SU-DHL-6 (cell line): ENCODE measurements around the gene HNRNPA1.
"Not testable (repeated sequence)": the region's sequence is repeated elsewhere in the genome, so short reads cannot be mapped to it uniquely, and the experiment has no call there.

Experiments used
- H2AFZ ChIP-seq: fragments of 200-600 bp; sonication (generic); 2 replicates; pipeline ENCODE4 v1.6.1; 2014; ENCODE audit warnings: low read depth, mild to moderate bottlenecking, moderate library complexity, mixed read lengths, antibody characterized with exemption, low read length; ENCODE audit not compliant: severe bottlenecking
- H3F3A ChIP-seq: fragments of 200-600 bp; shearing (Covaris generic); 2 replicates; pipeline ENCODE4 v1.6.0; 2016; ENCODE audit warnings: antibody characterized with exemption, mild to moderate bottlenecking; ENCODE audit not compliant: insufficient read depth
- H3K27ac ChIP-seq: fragments of 200-600 bp; sonication (generic); 2 replicates; pipeline ENCODE4 v1.5.1; 2016; ENCODE audit warnings: low read depth, mild to moderate bottlenecking, low read length, moderate library complexity, mixed read lengths
- H3K27me3 ChIP-seq: fragments of 200-600 bp; sonication (generic), shearing (Covaris generic); 2 replicates; pipeline ENCODE4 v1.6.0; 2014; ENCODE audit warnings: mild to moderate bottlenecking, low read length
- H3K36me3 ChIP-seq: fragments of 200-600 bp; sonication (generic); 2 replicates; pipeline ENCODE4 v1.6.1; 2014; ENCODE audit warnings: mild to moderate bottlenecking, low read length, mixed read lengths
- H3K4me2 ChIP-seq: fragments of 300-600, 200-600 bp; shearing (Covaris generic), sonication (generic); 2 replicates; pipeline ENCODE4 v1.6.0; 2014; ENCODE audit warnings: low read length, low read depth, mild to moderate bottlenecking; ENCODE audit not compliant: poor library complexity, severe bottlenecking
- H3K4me3 ChIP-seq: fragments of 200-600 bp; sonication (generic); 2 replicates; pipeline ENCODE4 v1.5.1; 2014; ENCODE audit warnings: antibody characterized with exemption, low read length, mild to moderate bottlenecking, mixed read lengths; ENCODE audit not compliant: insufficient read depth, poor library complexity, severe bottlenecking
- H3K79me2 ChIP-seq: fragments of 200-600 bp; sonication (generic); 2 replicates; pipeline ENCODE4 v1.6.1; 2014; ENCODE audit warnings: mild to moderate bottlenecking, low read length, moderate library complexity; ENCODE audit not compliant: insufficient read depth
- H3K9ac ChIP-seq: fragments of 200-600 bp; sonication (generic); 2 replicates; pipeline ENCODE4 v1.7.0; 2014; ENCODE audit warnings: mild to moderate bottlenecking, low read length
- H3K9me2 ChIP-seq: fragments of 200-600 bp; sonication (generic); replicated peaks from 2 replicates; pipeline ENCODE4 v1.6.1; 2014; ENCODE audit warnings: low read length; ENCODE audit not compliant: insufficient read depth
- H3K9me3 ChIP-seq: fragments of 200-600 bp; sonication (generic); 2 replicates; pipeline ENCODE4 v1.6.1; 2014; ENCODE audit warnings: low read length, mixed read lengths; ENCODE audit not compliant: insufficient read depth
- H4K20me1 ChIP-seq: fragments of 200-600 bp; sonication (generic); 2 replicates; pipeline ENCODE4 v1.6.1; 2014; ENCODE audit warnings: low read depth, mild to moderate bottlenecking, antibody characterized with exemption, low read length, moderate library complexity, mixed read lengths
- CTCF ChIP-seq: fragments of 200-600 bp; sonication (generic); IDR thresholded peaks from one replicate; pipeline ENCODE4 v1.5.1; 2017; ENCODE audit warnings: antibody characterized with exemption, mild to moderate bottlenecking, low read length, moderate library complexity; ENCODE audit not compliant: insufficient read depth, poor library complexity, severe bottlenecking
- EZH2phosphoT487 ChIP-seq: fragments of 200-600 bp; sonication (generic), shearing (Covaris generic); conservative IDR thresholded peaks from 2 replicates; pipeline ENCODE4 v1.6.1; 2018; ENCODE audit warnings: mild to moderate bottlenecking, antibody characterized with exemption, low read length, moderate library complexity, mixed read lengths

Gene HNRNPA1

DNA sequence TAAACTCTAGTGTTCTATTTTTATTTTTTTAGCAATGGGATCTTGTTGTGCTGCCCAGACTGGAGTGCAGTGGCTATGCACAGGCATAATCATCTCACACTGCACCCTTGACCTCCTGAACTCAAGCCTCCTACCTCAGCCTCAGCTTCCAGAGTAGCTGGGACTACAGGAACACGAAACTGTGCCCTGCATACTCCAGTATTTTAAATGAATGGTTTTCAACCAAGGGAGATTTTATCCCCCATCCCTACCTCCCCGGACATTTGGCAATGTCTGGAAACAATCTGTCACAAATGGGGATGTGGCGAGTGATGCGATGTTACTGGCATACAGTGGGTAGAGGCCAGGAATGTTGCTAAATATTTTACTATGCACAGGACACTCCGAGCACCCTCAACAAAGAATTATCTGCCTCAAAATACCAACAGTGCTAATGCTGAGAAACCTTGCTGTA is 2.7 kb upstream of the HNRNPA1 start:
- H3F3A ChIP-seq: peaks cover 57% of the 10 kb centered on the region
- no peak for TF ChIP-seq EZH2phosphoT487
- no peak for TF ChIP-seq CTCF
- peaks cover 89% of the 10 kb centered on the region for H3K79me2 ChIP-seq
- peak overlapping the region; percentile 88 for H3K4me3 ChIP-seq
- H3K27me3 ChIP-seq: no peaks in the 10 kb centered on the region
- peak overlapping the region; percentile 91; the same call in 1 of the 2 replicates for H3K27ac ChIP-seq
- H3K36me3 ChIP-seq: peaks cover 54% of the 10 kb centered on the region
- H3K9ac ChIP-seq: peak overlapping the region; percentile 96
- H3K9me3 ChIP-seq: no peaks in the 10 kb centered on the region
- H2AFZ ChIP-seq: no peak overlapping the region
- H3K9me2 ChIP-seq: no peaks in the 10 kb centered on the region
- peaks cover 10% of the 10 kb centered on the region; the same call in 1 of the 2 replicates for H4K20me1 ChIP-seq
- H3K4me2 ChIP-seq: peak overlapping the region; percentile 99

DNA sequence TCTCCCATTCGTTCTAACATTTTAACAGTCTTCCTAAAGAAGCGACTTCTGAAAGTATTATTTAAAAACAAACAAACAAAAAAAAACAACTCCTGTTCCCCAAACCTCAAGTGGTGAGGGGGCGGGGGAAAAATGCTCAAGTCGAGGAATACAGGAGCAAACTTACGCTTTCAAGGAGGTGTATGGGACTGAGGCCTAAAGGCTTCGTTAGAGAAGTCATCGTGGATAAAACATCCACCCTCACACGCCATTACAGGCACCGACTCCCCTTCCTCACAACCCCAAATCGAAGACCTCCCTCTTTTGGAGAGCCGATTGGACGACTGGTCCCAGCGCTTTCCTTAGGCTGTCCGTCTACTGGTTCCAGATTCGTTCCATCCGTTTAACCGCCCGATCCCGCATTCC is 1.3 kb upstream of the HNRNPA1 start:
- H3K27ac ChIP-seq: peak overlapping the region; percentile 91
- peak overlapping the region; percentile 99 for H3K4me2 ChIP-seq
- peak overlapping the region; percentile 88 for H3K4me3 ChIP-seq
- no peaks in the 10 kb centered on the region for H3K27me3 ChIP-seq
- H3K9me2 ChIP-seq: no peaks in the 10 kb centered on the region
- H2AFZ ChIP-seq: no peak overlapping the region
- H3K9me3 ChIP-seq: no peaks in the 10 kb centered on the region
- peak overlapping the region; percentile 96 for H3K9ac ChIP-seq
- H3F3A ChIP-seq: peaks cover 59% of the 10 kb centered on the region
- TF ChIP-seq EZH2phosphoT487 (no peak), CTCF (no peak)
- peaks cover 23% of the 10 kb centered on the region for H4K20me1 ChIP-seq
- H3K36me3 ChIP-seq: peaks cover 57% of the 10 kb centered on the region
- peaks cover 84% of the 10 kb centered on the region for H3K79me2 ChIP-seq

- TF ChIP-seq CTCF (no peak), EZH2phosphoT487 (no peak)
- H3K79me2 ChIP-seq: peaks cover 79% of the 10 kb centered on the region
- peak within 1 kb of the TSS; percentile 29 for H2AFZ ChIP-seq
Observed at GRCh38 chr12:54279632-54280467, 676 bp upstream of the HNRNPA1 start, which contains the start of gene CBX5. CBX5 (minus strand) TSS chr12:54280122; CDS start chr12:54257650, 22,472 bp downstream.

DNA sequence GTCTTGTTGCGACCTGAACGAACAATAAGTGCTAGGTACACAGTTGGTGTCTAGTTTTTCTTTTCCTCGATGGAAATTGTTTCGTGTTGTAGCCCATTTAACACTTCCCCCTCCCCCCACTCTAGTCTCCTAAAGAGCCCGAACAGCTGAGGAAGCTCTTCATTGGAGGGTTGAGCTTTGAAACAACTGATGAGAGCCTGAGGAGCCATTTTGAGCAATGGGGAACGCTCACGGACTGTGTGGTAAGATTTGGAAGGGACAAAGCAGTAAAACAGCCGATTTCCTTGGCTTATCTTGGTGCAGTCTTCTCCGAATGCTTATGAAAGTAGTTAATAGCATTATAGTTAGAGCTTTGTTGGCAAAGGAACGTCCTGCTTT is 724 bp downstream of the HNRNPA1 start:
- H3F3A ChIP-seq: peaks cover 69% of the 10 kb centered on the region
- H2AFZ ChIP-seq, H3K9me2 ChIP-seq, H3K27me3 ChIP-seq, H3K9me3 ChIP-seq: not testable (repeated sequence)
- peak overlapping the region; percentile 77 for H3K4me2 ChIP-seq
- peaks cover 37% of the 10 kb centered on the region for H4K20me1 ChIP-seq
- H3K79me2 ChIP-seq: peaks cover 65% of the 10 kb centered on the region
- peak overlapping the region; percentile 71 for H3K4me3 ChIP-seq
- H3K9ac ChIP-seq: peak overlapping the region; percentile 96
- peak overlapping the region; percentile 91 for H3K27ac ChIP-seq
- peaks cover 66% of the 10 kb centered on the region for H3K36me3 ChIP-seq

More at GRCh38 chr12:54279632-54280467, 676 bp upstream of the HNRNPA1 start, which contains the start of gene CBX5:
- H3K4me2 ChIP-seq: peak within 1 kb of the TSS; percentile 99
- H3K9me2 ChIP-seq: no peaks in the 10 kb centered on the region
- H3K36me3 ChIP-seq: peaks cover 56% of the 10 kb centered on the region
- H3K9me3 ChIP-seq: no peaks in the 10 kb centered on the region
- peak within 1 kb of the TSS; percentile 88 for H3K4me3 ChIP-seq
- H3K27me3 ChIP-seq: no peaks in the 10 kb centered on the region
- peak within 1 kb of the TSS; percentile 96 for H3K9ac ChIP-seq
- peaks cover 25% of the 10 kb centered on the region for H4K20me1 ChIP-seq
- H3F3A ChIP-seq: peaks cover 62% of the 10 kb centered on the region
- H3K27ac ChIP-seq: peak within 1 kb of the TSS; percentile 91

GRCh38 chr12:54281694-54282093 is 1.2 kb downstream of the HNRNPA1 start:
- H3K4me3 ChIP-seq: peak overlapping the region; percentile 71
- H3K27me3 ChIP-seq, H3K9me2 ChIP-seq, H2AFZ ChIP-seq, H3K9me3 ChIP-seq: not testable (repeated sequence)
- H3K4me2 ChIP-seq: peak overlapping the region; percentile 77
- H3K27ac ChIP-seq: peak overlapping the region; percentile 91
- H3K36me3 ChIP-seq: peaks cover 70% of the 10 kb centered on the region
- peaks cover 69% of the 10 kb centered on the region for H3F3A ChIP-seq
- H3K9ac ChIP-seq: peak overlapping the region; percentile 96
- H3K79me2 ChIP-seq: peaks cover 61% of the 10 kb centered on the region
- peaks cover 42% of the 10 kb centered on the region for H4K20me1 ChIP-seq
